Limb (tissue), 2 donors: Measurements from ENCODE around the gene AMIGO3.
A peak's percentile ranks its signal among the peaks of the same experiment; 100 is the strongest.
"Not testable (repeated sequence)": the region's sequence is repeated elsewhere in the genome, so short reads cannot be mapped to it uniquely, and the experiment has no call there.

Experiments
- DNase-seq, 2 donors: peaks; one replicate each; pipeline ENCODE4 v3.0.0-alpha.2; 2016; ENCODE audit errors: extremely low spot score in 2 of 2

The AMIGO3 gene

GRCh38 chr3:49719214-49719884, at the start of gene AMIGO3:
Gene AMIGO3 (minus strand): TSS chr3:49719684. CDS start chr3:49719465, 219 bp downstream.
- DNase-seq, result peak; percentile 91 to 94

- no peak for DNase-seq
Observed at GRCh38 chr3:49763981-49764380, 44.5 kb upstream of the AMIGO3 start.

- no peak for DNase-seq
Observed at GRCh38 chr3:49761661-49762060, 42.2 kb upstream of the AMIGO3 start.

GRCh38 chr3:49759226-49759625, 39.7 kb upstream of the AMIGO3 start:
- no peak for DNase-seq

GRCh38 chr3:49757197-49757596, 37.7 kb upstream of the AMIGO3 start:
- DNase-seq, result no peak

- DNase-seq, result no peak
Observed at GRCh38 chr3:49756036-49756435, 36.6 kb upstream of the AMIGO3 start.

- no peak for DNase-seq
Observed at GRCh38 chr3:49754536-49754935, 35.1 kb upstream of the AMIGO3 start.

GRCh38 chr3:49751501-49751900, 32.0 kb upstream of the AMIGO3 start:
- no peak for DNase-seq

- DNase-seq, result no peak
Observed at GRCh38 chr3:49750056-49750455, 30.6 kb upstream of the AMIGO3 start.

GRCh38 chr3:49748874-49749273, 29.4 kb upstream of the AMIGO3 start:
- not testable (repeated sequence) for DNase-seq

- no peak for DNase-seq
Observed at GRCh38 chr3:49747792-49748480, 28.5 kb upstream of the AMIGO3 start.

- DNase-seq, result no peak
Observed at GRCh38 chr3:49745986-49746385, 26.5 kb upstream of the AMIGO3 start.

GRCh38 chr3:49740427-49740826, 20.9 kb upstream of the AMIGO3 start:
- DNase-seq, result no peak

GRCh38 chr3:49738067-49738713, 18.7 kb upstream of the AMIGO3 start:
- no peak for DNase-seq

- no peak for DNase-seq
Observed at GRCh38 chr3:49734752-49735151, 15.3 kb upstream of the AMIGO3 start.

- DNase-seq, result no peak
Observed at GRCh38 chr3:49733551-49733950, 14.1 kb upstream of the AMIGO3 start.

GRCh38 chr3:49732597-49732996, 13.1 kb upstream of the AMIGO3 start:
- no peak for DNase-seq

- DNase-seq, result no peak
Observed at GRCh38 chr3:49729966-49730609, 10.6 kb upstream of the AMIGO3 start.

- DNase-seq, result no peak
Observed at GRCh38 chr3:49727924-49728361, 8.5 kb upstream of the AMIGO3 start.

GRCh38 chr3:49727154-49727923, 7.9 kb upstream of the AMIGO3 start:
- DNase-seq, result no peak
